NOMO-1 treated with DMSO at 0.1 percent for 48 hours (cell line): ENCODE data around the gene GPR148.
"Not testable (repeated sequence)": the region's sequence is repeated elsewhere in the genome, so short reads cannot be mapped to it uniquely, and the experiment has no call there.

Experiments used
- DNase-seq: peaks from one replicate; lab custom pipeline; 2025; ENCODE audit not compliant: unreplicated experiment; lab: John Stamatoyannopoulos, UW

GPR148 gene, protein sequence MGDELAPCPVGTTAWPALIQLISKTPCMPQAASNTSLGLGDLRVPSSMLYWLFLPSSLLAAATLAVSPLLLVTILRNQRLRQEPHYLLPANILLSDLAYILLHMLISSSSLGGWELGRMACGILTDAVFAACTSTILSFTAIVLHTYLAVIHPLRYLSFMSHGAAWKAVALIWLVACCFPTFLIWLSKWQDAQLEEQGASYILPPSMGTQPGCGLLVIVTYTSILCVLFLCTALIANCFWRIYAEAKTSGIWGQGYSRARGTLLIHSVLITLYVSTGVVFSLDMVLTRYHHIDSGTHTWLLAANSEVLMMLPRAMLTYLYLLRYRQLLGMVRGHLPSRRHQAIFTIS

DNA sequence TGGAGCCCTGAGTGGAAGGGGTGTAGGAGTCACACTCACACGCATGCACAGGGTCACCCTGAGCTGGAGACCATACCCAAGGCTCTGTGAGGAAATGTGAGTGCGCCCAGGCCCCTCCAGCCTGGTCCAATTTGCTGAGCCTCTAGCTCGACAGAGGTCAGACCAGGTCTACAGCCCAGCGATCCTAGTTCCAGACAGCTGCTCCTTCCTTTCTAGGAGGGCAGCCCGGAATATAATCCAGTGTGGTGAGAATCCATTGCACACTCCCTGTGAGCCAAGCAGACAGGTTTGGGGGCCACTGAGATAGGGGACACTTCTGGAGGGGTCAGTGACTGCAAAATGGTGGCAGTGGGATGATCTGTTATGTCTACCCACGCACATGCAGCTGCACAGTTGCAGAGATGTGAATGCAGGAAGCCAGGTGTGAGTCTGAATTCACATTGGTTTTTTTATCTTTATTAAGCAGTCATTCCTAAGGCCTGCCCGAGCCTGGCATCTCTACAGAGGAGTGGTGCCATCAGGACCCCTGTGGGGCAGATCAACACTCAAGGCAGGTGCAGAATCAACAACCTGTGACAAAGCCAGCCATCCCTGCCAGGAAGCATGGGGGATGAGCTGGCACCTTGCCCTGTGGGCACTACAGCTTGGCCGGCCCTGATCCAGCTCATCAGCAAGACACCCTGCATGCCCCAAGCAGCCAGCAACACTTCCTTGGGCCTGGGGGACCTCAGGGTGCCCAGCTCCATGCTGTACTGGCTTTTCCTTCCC is at the start of gene GPR148:
Gene GPR148, plus strand, starts transcription at position 522 of the 768 bp plus-strand sequence. Its CDS starts 82 bp downstream, at position 604.
- no peak for DNase-seq

DNA sequence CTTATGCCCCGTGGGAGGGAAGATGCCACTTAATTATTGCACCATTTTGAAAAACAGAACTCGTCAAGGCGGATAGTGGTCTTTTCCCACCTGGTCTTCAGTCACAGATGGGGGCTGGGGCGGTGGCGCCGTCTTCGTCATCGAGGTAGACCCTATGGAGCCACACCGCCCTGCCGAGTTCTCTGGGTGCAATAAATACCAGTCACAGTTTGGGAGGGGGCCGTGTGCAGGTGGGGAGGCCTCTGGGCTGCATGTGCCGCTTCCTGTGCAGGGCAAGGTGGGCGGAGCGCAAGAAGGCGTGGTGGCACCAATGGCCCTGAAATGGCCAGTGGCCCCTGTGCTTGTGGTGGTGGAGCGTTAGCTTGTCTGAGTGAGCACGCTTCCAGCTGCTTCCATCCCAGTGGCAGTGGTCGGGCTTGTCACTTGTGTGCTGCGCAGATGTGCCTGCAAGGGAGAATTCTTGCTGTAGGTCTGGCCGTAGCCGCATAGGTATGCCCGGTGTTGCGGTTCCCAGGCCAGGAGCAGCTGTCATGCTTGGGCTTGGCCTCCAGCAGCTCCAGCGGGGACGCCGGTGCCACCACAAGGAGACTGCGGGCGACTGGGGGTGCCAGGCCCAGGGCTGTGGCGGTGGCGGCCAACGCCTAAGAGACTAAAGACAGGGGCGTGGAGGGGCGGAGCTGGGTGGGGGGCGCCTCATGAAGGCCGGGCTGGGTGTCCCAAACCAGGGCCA is 36.7 kb upstream of the GPR148 start:
- not testable (repeated sequence) for DNase-seq

- not testable (repeated sequence) for DNase-seq
Observed at GRCh38 chr2:130693474-130693873, 35.4 kb upstream of the GPR148 start.

DNA sequence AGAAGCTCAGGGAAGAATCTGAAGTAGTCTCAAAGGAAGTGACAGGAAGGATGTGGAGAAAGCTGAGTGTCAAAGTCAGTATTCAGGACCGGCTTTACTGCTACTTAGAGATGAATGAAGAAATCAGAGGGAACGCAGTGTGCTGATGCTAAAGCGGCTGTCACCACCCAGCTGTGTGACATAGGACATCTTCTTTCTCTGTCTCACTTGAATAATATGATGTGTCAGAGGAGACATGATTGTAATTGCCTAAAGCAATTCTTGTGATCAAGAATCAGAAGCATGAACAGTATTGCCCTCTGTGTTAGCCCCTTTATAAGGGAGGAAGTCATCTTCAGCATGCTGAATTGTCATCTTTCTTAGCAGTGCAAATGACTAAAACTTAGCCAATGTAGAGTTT is 25.6 kb upstream of the GPR148 start:
- not testable (repeated sequence) for DNase-seq

- not testable (repeated sequence) for DNase-seq
Observed at GRCh38 chr2:130714795-130715194, 14.1 kb upstream of the GPR148 start.

DNA sequence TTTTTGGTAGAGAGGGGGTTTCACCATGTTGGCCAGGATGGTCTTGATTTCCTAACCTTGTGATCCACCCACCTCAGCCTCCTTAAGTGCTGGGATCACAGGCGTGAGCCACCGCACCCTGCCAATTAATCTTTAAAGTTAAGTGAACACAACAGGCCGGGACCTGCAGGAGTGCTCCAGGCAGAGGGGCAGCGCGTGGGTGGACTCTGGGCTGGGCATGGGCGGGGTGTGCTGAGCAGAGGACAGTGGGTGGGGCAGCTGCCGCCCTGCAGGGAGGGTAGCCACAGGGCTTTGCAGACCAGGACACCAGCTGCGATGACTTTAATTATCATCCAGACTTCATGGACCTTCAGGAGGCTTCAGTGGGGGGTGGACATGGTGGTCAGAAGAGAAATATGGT is 8.8 kb upstream of the GPR148 start:
- no peak for DNase-seq

GRCh38 chr2:130720528-130720927 is 8.3 kb upstream of the GPR148 start:
- DNase-seq, result no peak

DNA sequence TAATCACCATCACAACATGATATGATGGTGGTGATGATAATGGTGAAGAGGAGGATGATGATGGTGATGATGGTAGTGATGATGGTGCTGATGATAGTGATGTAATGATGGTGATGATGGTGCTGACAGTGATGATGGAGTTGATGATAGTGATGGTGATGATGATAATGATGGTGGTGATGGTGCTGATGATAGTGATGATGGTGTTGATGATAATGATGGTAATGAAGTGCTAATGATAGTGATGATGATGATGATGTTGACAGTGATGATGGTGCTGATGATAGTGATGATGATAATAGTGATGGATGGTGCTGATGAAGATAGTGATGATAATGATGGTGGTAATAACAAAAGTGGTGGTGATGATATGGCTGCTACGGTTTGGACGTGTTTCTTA is 4.4 kb upstream of the GPR148 start:
- DNase-seq, result no peak

DNA sequence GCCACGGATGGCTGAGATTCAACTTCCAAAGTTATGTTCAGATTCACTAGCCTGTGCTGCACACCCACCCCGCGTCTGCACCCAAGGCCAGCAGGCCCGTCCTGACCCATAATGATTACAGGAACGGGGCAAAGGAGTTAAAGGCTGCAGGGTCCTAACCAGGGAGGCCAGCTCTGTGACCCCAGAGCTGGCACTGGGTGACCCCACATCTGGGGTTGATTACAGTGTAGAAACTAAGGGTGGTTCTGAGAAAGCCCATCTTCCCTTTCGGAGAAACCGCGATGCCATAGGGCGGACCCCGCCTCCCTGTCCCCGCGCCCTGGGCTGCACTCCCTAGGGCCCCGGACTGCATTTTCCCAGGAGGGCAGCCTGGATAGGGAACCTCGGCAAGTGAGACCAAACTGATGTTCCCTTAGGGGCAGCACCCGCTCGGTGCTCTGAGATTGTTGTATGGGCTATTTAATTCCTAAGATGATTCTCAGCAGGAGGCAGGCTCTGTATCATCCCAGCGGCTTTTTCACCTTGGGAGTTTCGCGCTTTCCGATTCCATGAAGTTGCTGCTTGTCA is 2.2 kb upstream of the GPR148 start:
- no peak for DNase-seq

- peak; percentile 56 for DNase-seq
Observed at GRCh38 chr2:130727286-130727924, 1.5 kb upstream of the GPR148 start.

GRCh38 chr2:130728007-130728454 is 839 bp upstream of the GPR148 start:
- no peak for DNase-seq

- DNase-seq, result no peak
Observed at GRCh38 chr2:130729322-130730299, 741 bp downstream of the GPR148 start.

- DNase-seq, result not testable (repeated sequence)
Observed at GRCh38 chr2:130732257-130732656, 3.4 kb downstream of the GPR148 start.

DNA sequence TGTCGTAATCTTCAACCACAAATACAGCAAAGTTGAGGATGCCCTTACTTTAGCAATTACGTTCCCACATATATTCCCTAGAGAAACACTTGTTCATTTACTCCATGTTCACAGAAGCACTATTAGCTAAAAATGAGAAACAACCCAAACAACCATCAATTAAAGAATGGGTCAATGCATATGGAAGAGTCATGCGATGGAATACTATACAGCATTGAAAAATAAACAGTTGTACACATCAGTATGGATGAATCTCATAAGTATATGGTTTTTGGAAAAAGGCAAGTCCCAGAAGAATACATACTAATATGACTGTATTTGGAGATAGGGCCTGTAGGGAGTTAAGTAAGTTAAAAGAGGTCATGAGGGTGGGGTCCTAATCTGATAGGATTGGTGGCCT is 6.3 kb downstream of the GPR148 start:
- no peak for DNase-seq

- DNase-seq, result no peak
Observed at GRCh38 chr2:130736487-130736886, 7.6 kb downstream of the GPR148 start.

DNA sequence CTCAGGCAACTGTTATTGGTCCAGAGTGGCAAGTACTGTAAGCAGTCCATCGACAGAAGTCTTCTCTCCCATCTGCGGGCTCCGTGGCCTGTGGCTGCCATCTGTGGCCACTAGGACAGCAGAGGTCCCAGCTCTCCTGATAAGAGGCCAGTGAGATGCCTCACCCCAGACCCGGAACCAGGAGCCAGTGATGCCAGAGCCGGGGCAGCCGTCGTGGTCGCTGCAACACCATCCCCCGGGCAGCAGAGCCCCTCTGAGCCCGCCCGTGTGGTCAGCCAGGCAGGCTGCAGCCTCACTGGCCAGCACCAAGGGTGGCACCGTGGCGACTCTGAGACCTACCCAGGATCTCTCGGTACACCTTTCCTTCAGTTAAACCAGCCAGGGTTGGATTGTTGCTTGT is 8.7 kb downstream of the GPR148 start:
- DNase-seq, result no peak

GRCh38 chr2:130740671-130741070 is 11.8 kb downstream of the GPR148 start:
- DNase-seq, result no peak

GRCh38 chr2:130743278-130743677 is 14.4 kb downstream of the GPR148 start:
- no peak for DNase-seq

GRCh38 chr2:130744287-130745117 is 15.6 kb downstream of the GPR148 start:
- DNase-seq, result no peak
